ENCODE data around the gene CMTR1. TPM values are rescaled to one million over a fixed set of nuclear protein-coding genes. Genes with fewer than 3 reads are reported as not detected.

CMTR1 gene
- total RNA-seq, 1 donor from 2014 or later = 15.8 TPM

GRCh38 chr6:37501632-37502491 is 68.8 kb downstream of the CMTR1 start:
- FAIRE-seq (no peak), DNase-seq (ENCODE audit: low read depth) (no peak)
- Histone ChIP-seq H3K36me3 (ENCODE audit: control insufficient read depth, insufficient read depth, low read length) (no peaks in the 10 kb centered on the region), H3K4me3 (ENCODE audit: low read depth, low read length) (no peak overlapping the region), H3K27me3 (ENCODE audit: control insufficient read depth, insufficient read depth, low read length) (no peaks in the 10 kb centered on the region)
- TF ChIP-seq CTCF (IDR thresholded peaks at IDR 0.05; ENCODE audit: insufficient read depth, low read length, severe bottlenecking) = no peak

- no peak for TF ChIP-seq CTCF (IDR thresholded peaks at IDR 0.05; ENCODE audit: insufficient read depth, low read length, severe bottlenecking)
- no peaks in the 10 kb centered on the region for H3K36me3 ChIP-seq (ENCODE audit: control insufficient read depth, insufficient read depth, low read length)
- FAIRE-seq (no peak), DNase-seq (ENCODE audit: low read depth) (no peak)
- no peaks in the 10 kb centered on the region for H3K27me3 ChIP-seq (ENCODE audit: control insufficient read depth, insufficient read depth, low read length)
- no peak overlapping the region for H3K4me3 ChIP-seq (ENCODE audit: low read depth, low read length)
Measured at GRCh38 chr6:37502703-37503291, 69.8 kb downstream of the CMTR1 start.

GRCh38 chr6:37503309-37503965 is 70.4 kb downstream of the CMTR1 start:
- Histone ChIP-seq H3K36me3 (ENCODE audit: control insufficient read depth, insufficient read depth, low read length) (no peaks in the 10 kb centered on the region), H3K4me3 (ENCODE audit: low read depth, low read length) (no peak overlapping the region), H3K27me3 (ENCODE audit: control insufficient read depth, insufficient read depth, low read length) (no peaks in the 10 kb centered on the region)
- no peak for TF ChIP-seq CTCF (IDR thresholded peaks at IDR 0.05; ENCODE audit: insufficient read depth, low read length, severe bottlenecking)
- DNase-seq (ENCODE audit: low read depth) (no peak), FAIRE-seq (no peak)

GRCh38 chr6:37504024-37504423 is 71.0 kb downstream of the CMTR1 start:
- DNase-seq (ENCODE audit: low read depth) = no peak
- H3K4me3 ChIP-seq (ENCODE audit: low read depth, low read length) = no peak overlapping the region
- no peaks in the 10 kb centered on the region for H3K36me3 ChIP-seq (ENCODE audit: control insufficient read depth, insufficient read depth, low read length)
- FAIRE-seq = no peak
- no peak for TF ChIP-seq CTCF (IDR thresholded peaks at IDR 0.05; ENCODE audit: insufficient read depth, low read length, severe bottlenecking)
- no peaks in the 10 kb centered on the region for H3K27me3 ChIP-seq (ENCODE audit: control insufficient read depth, insufficient read depth, low read length)

- Histone ChIP-seq H3K4me3 (ENCODE audit: low read depth, low read length) (no peak overlapping the region), H3K27me3 (ENCODE audit: control insufficient read depth, insufficient read depth, low read length) (no peaks in the 10 kb centered on the region), H3K36me3 (ENCODE audit: control insufficient read depth, insufficient read depth, low read length) (no peaks in the 10 kb centered on the region)
- no peak for TF ChIP-seq CTCF (IDR thresholded peaks at IDR 0.05; ENCODE audit: insufficient read depth, low read length, severe bottlenecking)
- DNase-seq (ENCODE audit: low read depth) (no peak), FAIRE-seq (no peak)
Measured at GRCh38 chr6:37506479-37506878, 73.5 kb downstream of the CMTR1 start.

Measured in bronchial epithelial cell (primary cell).